ENCODE data around the gene DCBLD1.
"Not testable (repeated sequence)": the region's sequence is repeated elsewhere in the genome, so short reads cannot be mapped to it uniquely, and the experiment has no call there.

Gene DCBLD1

DNA sequence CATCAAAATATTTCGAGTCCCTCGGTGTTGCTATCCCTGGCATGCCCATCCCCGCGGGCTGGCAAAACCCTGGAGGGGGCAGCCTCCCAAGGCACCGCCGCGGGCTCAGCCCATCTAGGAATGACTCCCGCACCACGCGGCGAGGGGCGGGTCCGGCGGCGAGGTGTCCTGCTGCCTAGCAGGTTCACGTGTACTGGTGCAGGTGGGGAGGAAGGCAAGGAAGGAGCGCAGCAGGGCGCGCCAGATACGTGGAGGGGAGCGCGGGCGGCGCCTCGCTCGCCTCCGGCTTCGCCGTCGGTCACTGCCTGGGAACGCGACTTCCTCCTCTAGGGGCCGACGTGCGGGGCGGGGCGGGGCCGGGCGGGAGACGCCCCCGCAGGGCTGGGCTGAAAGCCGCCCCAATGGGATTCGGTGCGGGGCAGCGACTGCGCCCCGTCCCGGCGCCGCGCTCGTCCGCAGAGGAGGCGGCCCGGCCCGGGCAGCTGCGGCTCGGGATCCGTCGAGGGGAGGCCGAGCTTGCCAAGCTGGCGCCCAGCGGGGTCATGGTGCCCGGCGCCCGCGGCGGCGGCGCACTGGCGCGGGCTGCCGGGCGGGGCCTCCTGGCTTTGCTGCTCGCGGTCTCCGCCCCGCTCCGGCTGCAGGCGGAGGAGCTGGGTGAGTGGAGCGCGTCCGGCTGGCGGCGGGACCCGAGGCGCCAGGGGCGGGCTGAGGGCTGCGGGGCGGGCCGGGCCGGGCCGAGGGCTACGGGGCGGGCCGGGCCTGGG lies at the start of gene DCBLD1:
TSS of gene DCBLD1 (plus strand) at position 435 of the 764 bp plus-strand sequence. CDS start at position 543, 108 bp downstream.
- DNase-seq = peak; percentile 63 to 73

DNA sequence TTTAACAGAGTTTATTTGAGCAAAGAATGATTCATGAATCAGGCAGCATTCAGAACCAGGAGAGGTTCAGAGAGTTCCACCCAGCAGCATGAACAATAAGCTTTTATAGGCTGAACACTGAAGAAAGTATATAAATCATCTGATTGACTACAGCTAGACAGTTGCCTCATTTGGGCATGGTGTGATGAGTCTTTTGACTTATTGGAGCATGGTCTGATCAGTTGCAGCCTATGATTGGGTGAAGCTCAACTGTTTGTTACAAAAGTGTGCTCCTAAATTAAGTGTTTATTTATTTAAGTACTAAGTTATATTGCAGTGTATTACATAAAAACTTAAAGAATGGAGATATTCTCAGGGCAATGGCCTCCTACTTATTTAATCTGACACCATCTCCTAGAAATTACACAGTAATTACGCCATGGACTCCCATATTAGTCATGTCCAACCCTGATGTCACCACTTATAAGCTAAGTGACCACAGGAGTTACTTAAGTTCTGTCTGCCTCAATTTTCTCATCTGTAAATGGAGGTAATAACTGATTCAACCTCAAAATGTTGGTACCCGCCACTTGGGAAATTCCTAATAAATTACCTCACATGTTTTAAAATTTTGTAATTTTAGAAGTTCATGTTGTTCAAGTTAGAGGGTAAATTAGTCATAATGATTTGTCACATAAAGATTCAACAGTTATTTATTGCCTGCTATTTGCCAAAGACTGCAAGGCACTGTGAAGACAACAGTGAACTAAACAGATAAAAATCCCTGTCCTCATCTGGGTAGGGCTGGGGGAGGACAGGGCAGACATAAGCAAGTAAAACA lies 41.6 kb upstream of the DCBLD1 start:
- DNase-seq = peak; percentile 79 to 84

DNA sequence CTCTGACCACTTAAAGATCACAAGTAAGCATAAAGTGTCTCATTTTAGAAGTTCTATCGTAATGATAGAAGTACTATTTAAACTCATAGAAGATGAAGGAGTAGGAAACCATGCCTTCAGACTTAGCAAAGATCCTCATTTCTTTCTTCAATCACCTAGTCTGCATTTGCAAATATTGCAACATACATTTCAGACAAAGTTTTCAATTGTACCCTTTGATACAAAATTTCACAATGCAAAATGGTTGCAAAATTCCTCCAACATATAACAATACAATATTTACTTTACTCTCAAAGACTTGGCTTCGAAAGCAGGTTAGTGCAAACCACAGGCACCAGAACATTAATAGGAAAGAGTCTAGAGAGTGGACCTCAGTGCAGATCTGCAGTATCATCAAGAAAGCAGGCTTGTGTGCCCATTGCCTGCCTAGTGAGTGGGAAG lies 40.6 kb upstream of the DCBLD1 start:
- DNase-seq = no peak

DNA sequence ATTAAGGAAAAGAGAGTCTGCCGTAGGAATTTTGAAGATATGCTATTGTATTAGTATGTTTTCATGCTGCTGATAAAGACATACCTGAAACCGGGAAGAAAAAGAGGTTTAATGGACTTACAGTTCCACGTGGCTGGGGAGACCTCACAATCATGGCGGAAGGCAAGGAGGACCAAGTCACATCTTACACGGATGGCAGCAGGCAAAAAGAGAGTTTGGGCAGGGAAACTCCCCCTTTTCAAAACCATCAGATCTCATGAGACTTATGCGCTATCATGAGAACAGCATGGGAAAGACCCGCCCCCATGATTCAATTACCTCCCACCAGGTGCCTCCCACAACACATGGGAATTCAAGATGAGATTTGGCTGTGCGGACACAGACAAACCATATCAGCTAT lies 40.2 kb upstream of the DCBLD1 start:
- DNase-seq = not testable (repeated sequence)

DNA sequence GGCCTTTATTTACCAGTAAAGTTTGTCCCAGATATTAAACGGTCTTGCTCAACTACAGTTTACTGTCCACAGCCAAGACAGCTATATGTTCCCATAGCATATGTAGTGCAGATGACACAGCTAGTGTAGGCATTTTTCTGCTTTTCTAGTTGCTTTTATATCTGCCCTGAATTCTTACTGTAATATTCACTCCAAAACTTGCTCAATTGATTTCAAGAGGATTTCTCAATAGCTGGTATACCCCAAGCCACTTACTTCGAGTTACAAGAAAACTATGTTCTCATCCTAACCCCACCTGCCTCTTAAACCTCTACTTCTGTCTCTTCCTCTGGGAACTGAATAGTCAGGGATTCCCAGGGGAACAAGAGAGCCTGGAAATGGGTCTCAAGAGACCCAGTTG lies 37.9 kb upstream of the DCBLD1 start:
- DNase-seq = no peak

DNA sequence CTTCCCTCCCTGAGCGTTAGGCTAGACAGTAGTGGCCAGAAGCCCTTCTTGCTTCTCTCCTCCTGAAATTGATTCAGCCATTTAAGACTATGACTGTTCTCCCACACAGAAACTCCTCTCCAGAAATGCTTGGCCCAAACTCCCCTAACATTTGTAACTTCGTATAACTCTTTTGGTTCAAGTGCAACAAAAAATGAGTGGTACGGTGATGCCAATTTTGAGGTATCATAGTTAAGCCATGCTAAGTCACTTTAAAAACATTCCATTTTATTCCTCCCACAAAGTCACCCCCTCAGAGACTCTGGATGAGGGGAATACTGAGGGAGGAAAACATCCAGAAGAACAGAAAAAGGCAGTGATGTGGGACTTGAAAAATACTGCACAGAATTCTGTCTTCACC lies 35.6 kb upstream of the DCBLD1 start:
- no peak for DNase-seq

DNA sequence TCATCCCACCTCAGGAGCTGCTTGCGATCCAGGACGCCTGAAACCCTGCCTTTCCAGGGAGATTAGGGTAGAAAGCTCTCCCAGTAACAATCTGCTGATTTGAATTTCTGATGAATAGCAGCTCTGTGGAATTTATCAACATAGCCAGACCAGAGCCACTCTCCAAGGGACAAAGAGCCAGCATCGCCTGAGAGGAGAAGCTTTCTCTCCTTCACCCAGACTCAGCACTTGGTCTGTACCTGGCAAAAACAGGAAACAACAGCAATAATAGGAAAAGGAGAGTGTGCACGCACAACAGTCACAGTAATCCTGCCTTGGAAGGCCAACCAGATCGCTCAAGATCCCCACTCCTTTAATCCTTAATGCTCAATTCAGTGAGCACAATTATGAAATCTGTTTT lies 34.5 kb upstream of the DCBLD1 start:
- DNase-seq = no peak

DNA sequence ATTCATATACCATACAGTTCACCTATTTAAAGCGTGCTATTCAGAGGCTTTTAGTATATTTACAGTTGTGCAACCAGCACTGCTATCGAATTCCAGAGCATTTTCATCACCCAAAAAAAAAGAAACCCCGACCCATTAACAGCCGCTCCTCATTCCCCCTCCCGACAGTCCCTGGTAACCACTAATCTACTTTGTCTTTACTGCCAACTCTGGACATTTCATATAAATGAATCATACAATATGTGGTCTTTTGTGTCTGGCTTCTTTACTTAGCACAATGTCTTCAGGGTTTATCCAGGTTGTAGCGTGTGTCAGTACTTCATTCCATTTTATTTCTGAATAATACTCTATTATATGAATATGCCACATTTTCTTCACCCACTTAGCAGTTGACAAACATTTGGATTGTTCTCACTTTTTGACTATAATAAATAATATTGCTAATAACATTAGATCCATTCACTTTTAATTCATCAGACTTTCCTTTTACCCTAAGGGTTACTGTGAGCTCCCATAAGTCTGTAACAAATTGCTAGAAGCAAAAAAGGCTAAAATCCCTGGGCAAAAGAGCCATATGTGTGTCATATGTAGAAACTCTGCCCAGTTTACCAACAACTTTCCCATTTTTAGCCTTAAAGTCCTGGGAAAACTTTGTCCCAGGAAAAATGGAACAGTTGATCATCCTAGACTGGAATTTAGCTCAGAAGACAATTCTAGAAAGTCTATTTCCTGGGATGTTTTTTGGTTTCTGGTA lies 33.6 kb upstream of the DCBLD1 start:
- DNase-seq = no peak

DNA sequence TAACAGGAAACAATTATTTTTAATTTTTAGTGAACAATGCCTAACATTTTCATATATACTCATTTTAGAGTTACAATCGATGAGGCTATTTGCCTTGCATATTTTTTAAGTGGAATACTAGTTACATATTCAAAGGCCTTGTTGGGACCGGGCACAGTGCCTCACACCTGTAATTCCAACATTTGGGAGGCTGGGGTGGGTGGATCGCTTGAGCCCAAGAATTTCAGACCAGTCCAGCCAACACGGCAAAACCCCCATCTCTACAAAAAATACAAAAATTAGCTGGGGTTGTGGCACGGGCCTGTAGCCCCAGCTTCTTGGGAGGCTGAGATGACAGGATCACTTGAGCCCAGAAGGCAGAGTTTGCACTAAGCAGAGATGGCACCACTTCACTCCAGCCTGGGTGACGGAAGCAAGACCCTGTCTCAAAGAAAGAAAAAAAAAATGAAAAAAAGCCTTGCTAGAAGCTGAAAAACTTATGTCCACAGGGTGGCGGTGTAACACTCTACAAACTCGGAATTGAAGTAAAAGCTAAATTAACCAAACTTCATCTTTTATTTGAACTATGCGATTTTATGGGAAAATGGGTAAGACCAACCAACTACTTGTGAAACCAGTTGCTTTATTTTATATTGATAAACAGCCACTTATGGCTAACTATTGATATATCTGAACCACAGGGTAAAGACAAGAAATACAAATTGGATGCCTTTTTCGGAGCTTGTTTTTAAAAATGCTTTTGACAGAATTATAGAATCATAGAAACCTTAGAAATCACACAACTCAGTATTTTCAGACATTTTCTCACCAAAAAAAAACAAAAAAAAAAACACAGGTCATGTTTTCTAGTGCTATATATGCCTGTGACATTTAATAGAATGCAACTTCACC lies 32.7 kb upstream of the DCBLD1 start:
- peak; percentile 33 to 84 for DNase-seq

DNA sequence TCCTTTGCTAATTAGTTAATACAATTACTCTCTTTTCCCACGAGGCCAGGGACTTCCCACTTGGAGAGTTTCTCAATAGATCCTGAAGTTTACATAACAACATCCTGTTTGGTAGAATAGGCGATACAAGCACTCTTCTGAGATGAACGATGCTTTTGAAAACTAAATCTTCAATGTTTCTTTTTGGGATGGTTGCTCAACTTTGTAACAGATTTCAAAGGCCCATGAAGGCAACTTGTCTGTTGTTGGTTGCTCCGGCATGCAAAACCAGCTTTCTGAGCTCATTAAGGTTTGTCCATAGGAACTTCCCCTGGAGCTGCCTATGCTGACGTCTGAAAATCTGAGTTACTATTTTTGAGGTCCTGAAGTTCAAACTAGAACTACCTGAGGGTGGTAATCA lies 30.8 kb upstream of the DCBLD1 start:
- DNase-seq = peak; percentile 49 to 60

DNA sequence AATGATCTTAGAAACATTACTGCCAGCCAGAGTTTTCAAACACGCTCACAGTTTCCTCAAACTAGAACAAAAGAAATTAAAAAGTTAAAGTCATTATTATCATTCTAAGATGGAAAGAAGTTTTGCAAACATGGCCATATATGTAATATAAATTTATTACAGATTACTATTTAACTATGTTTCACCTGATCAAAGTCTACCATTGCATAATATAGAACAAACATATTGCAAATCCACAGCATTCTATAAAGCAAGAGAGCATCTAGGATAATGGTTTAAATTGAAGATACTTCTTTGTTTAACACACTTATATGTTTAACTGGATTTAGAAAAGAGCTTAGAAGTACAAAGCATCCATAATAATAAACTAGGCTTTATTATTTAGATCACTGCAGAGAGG lies 26.2 kb upstream of the DCBLD1 start:
- no peak for DNase-seq

DNA sequence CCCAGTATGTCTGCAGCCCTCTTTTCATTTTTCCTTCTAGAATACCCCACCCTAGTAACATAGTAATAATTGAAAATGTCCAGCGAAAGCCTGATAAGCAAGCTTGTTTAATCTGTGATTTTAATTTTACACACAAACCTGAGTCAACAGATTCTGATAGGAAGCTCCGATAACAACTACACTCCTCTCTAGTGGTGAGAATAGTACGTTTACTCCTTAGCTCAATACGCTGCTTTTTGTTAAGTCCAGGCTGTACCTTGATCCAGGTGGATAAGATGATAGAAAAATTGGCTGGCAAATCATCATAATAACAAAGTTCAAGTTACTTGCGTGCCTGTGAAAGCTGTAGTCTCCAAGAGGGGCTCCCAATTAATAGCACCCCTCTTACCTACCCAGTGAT lies 25.5 kb upstream of the DCBLD1 start:
- no peak for DNase-seq

DNA sequence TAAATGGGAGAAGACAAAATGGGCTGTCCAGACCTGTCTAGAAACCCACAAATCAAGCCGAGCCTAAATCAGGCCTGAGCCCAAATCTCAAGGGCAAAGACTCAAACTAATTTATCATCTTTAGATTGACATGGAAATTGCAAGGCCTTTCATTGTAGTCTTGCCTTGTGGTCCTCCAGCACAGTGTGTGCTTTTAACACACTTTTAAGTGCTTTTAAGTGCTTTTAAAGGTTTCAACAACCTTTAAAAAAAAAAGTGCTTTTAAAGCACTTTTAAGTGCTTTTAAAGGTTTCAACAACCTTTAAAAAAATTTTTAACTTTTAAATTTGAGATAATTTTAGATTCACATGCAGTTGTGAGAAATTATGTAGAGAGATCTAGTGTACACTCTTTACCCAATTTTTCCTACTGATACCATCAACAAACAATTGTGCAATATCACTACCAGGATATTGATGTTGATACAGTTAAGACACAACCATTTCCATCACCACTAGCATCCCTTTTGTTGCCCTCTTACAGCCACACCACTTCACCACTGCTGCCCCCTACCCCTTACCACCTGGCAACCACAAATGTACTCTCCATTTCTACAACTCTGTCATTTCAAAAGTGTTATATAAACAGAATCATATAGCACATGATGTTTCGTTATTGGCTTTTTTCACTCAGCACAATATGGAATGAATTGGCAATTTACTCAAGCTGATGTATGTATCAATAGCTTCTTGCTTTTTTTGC lies 23.1 kb upstream of the DCBLD1 start:
- DNase-seq = no peak

DNA sequence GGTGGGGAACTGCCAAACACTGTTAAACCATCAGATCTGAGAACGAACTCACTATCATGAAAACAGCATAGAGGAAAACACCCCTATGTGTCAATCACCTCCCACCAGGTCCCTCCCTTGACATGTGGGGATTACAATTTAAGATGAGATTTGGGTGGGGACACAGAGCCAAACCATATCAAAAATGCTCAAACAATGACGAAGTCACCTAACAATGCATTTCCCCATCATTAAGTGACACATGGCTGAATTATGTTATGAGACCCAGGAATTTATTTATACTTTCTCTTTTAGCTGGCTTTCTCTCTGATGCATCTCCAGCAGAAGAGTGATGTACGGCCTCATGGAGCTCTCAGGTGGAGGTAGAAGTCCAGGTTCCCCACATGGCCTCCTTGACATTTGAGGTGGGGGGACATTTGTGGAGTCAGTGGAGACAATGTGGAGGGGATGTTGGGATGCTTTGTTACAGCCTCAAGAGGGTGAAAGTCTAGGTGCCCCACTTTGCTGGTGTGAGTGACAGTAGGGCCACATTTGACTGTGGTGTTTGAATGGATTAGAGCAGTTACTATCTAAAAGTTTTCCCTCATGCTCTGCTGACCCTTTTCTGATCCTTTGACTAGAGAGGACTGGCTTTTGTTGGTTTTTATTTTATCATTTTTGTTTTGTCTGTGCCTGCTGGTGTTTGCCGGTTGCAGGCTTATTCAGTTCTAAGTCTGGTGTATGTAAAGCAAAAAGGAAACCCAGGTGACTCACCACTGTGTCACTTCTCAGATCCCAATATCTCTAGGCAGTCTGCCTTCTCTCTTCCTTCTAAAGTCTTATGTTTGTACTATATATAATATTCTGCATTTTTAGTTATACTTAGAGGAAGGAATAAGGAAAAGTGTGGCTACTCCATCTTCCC lies 18.5 kb upstream of the DCBLD1 start:
- peak in 1 of 2 donors; percentile 35 for DNase-seq

DNA sequence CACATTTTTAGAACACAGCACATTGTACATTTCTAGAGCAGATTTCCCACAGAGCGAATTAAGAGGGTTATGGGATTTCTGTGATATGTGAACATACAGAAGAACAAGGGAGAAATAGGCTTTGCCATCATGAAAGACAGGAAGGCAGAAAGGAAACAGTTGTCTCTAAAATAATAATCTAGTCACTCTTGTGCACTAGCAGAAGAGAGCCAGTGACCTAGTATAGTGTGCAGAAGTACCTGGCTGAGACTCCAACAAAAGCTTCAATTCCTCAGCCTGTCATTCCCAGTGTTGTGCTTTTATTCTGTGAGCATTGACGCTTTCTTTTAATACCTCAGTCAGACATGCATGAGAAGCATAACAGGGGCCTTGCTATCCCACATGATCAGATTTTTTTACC lies 17.8 kb upstream of the DCBLD1 start:
- DNase-seq = no peak

DNA sequence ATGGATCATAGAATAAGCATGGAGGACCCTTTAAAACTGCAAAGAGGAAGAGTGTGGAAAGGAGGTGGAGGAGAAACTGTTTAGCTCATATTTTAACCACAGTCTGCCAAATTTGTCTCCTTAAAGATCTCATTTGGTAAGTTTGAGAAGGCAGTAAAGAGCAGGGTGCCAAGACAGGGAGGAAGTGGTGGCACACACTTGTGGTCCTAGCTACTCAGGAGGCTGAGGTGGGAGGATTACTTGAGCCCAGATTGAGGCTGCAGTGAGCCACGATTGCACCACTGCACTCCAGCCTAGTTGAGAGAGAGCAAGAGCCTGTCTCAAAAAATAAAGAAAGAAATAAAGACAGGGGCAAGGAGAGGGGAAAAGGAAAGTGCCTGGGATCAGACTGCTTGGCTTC lies 16.8 kb upstream of the DCBLD1 start:
- DNase-seq = no peak

DNA sequence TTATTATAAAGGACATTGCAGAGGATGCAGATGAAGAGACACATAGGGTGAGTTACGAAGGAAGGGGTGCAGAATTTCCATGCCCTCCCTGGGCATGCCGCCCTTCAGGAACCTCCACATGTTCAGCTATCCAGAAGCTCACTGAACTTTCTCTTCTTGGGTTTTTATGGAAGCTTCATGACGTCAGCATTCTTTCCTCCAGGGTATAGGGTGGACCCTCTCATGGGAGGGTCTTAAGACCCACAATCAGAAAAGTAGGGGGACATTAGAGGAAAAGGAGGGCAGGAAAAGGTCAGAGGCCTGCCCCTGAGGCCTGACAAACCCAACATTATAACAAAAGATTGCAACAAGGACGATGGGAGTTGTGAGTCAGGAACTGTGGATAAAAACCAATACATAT lies 14.6 kb upstream of the DCBLD1 start:
- DNase-seq = no peak

DNA sequence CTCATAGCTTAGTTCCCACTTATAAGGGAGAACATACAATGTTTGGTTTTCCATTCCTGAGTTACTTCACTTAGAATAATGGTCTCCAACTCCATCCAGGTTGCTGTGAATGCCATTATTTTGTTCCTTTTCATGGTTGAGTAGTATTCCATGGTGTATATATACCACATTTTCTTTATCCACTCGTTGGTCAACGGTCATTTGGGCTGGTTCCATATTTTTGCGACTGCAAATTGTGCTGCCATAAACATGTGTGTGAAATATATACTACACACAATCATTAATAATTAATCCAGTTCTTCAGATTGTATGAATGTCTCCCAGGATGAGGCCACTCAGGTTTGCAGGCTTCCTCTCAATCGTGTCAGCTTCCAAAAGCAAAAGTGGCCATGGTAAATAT lies 13.9 kb upstream of the DCBLD1 start:
- DNase-seq = not testable (repeated sequence)

DNA sequence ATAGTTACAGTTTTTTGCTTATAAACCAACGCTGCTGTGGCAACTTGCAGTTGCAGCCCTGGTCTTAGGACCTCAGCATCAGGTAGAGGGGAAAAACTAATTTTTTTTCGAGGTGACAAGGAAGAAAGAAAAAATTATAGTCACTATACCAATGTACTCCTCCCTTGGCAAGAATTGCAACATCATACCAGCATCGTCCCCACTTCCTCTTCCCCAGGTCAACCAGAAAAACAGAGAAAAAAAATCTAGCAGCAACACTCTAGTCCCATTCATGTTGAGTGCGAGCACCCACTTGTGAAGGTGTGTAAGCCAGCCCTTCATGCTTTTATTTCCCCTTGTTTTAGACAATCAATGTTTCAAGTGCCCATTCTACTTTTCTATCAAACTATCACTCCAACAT lies 13.1 kb upstream of the DCBLD1 start:
- DNase-seq = peak in 1 of 2 donors; percentile 51

DNA sequence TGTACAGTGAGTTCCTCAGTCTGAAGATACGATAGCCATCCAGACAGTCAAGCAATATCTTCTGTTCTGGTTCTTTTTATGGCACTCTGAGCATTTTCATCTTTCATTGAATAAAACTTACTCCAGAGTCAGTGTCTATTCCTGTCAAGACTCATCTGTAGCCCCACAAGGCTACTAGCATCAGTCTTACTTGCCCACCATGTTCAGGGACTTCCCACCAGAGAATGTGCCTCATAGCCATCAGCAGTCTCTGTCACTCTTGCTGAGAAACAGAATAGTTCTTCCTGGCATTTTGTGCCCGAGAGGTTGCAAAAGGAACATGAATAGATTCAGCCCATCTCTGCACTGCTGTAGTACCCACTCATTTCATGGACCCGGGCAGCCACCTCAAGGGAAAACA lies 12.7 kb upstream of the DCBLD1 start:
- no peak for DNase-seq

DNA sequence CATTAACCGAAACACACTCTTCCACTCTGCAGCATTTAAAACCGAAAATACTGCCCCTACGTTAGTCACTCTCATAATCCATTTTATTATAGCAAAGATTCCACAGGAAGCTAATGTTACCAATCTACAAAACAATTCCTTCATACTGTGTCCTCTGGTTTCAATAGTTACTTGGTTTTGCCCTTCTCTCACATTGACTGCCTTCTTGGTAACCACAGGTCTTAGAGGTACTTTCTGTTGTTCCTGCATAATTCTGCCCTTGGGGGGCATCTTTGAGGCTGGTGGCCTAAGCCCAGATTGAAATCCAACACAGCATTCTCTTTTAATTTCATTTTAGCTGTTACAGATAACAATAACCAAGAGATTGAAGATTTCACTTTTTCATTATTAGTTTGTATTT lies 9.8 kb upstream of the DCBLD1 start:
- no peak for DNase-seq
